GM10847 (cell line): Measurements from ENCODE around the gene RAB2B.
A peak's percentile ranks its signal among the peaks of the same experiment; 100 is the strongest.

Experiments
- POLR2A ChIP-seq: IDR thresholded peaks from 2 replicates; pipeline ENCODE4 v1.6.1; 2011; ENCODE audit not compliant: insufficient read length; ENCODE audit errors: extremely low read depth

The RAB2B gene

DNA sequence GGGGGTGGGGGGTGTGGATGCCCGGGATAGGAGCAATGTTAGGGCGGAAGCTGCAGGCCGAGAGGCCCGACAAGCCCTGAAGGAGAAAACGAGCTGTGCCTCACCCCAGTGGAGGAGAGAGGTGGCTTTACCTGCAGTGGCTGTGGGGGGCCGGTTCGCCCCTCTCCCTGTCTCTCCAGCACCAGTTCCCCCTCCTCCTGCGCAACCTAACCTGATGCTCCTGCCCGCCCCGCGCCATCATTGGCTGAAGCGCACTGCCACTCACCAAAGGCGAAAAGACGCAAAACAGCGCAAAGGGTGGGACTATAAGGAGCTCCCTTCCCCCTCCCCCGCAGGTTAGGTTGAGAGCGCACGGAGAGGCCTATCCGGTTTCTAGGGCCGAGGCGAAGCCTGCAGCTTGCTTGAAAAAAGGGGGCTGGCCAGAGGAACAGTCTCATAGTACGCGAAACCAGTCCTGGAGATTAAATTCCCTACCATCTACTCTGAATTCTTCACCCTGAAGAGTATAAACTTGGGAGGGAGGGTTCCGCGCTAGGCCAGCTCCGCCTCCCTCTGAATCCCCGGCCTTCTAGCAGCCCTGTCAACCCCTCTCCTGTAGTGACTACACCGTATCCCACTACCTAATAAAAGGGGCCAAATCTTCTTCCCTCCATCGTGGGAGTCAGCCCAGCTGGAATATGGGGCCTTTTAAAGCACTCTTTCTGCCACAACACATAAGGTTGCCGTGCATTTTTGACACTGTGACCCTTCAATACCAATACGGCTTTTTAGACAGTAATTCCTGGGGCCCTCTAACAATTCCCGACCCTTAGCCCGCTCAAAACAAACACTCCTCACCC is 39.5 kb downstream of the RAB2B start:
- TF ChIP-seq POLR2A: peak; percentile 47

DNA sequence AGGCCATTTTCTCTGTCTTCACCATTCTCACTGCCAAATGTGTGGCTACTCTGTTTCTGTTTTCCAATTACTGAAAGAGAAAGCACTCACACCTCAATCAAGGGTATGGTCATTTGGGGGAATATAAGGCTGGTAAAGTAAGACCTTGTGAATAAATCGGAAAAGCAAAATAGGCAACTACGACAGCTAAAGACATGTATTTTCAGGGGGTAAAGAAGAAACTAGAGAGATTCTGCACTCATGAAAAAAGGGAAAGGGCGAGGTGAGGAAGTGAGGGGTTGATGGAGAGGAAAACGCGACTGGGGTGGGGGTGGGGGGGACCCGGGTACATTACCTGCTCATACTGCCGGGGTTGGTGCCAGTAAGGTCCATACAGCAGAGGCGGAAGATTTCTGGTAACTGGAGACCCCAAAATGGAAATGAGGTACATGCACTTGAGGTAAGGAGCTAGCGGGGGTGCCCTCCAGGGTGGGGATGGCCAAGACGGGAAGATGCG is 40.1 kb downstream of the RAB2B start:
- TF ChIP-seq POLR2A: no peak

DNA sequence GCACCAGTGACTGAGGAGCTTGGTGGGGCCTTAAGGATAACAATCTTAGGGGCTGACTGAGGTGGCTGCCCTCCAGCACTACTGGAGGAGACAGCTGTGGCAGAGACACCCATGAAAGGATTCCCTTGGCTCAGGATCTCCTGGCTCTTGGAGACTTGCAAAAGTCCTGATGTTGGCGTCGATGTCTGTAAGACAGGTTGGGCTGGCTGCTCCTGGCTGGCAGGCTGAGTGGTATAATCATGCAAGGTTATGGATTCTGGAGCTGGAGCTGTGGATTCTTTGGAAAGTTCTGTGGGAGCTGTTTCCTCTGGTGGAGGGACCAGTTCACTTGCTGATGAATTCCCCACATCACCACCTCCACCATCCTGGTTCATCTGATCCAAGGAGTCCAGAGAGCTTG is 45.6 kb downstream of the RAB2B start:
- no peak for TF ChIP-seq POLR2A

DNA sequence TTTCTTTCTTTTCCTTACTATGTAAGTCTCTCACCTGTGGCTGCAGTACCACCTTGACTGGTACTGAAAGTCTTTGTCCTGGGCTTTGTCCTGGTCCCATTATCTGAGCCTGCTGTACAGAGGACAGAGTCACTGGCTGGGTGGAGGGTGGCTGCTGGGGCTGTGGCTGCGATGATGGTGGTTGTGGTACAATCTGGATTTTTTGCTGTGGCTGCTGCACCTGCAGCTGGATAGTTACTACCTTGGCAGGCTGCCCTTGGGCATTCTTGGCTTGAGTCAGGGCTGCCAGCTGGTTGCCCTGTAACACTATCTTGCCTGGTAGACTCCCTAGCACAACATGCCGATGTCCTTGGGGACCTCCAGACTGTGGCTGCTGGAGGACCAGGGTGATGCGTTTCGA is 47.8 kb downstream of the RAB2B start:
- TF ChIP-seq POLR2A: no peak

DNA sequence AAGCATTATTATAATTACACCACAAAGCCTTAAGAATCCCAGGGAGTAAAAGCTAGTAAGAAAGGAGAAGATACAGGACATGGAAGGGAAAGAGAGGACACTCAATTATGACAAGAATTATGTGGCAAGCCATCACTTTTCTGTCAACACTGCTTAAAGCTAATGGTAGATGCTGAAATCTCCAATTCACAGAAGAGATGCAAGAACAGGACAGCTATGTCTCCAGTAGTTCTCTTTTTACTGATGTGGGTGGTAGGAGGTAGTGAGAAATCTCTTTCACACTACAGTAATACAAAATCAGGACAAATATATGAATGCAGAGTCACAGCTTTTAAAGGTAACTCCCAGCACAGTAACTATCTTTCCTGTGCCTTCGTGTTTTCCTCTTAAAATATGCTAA is 50.1 kb downstream of the RAB2B start:
- TF ChIP-seq POLR2A: no peak

DNA sequence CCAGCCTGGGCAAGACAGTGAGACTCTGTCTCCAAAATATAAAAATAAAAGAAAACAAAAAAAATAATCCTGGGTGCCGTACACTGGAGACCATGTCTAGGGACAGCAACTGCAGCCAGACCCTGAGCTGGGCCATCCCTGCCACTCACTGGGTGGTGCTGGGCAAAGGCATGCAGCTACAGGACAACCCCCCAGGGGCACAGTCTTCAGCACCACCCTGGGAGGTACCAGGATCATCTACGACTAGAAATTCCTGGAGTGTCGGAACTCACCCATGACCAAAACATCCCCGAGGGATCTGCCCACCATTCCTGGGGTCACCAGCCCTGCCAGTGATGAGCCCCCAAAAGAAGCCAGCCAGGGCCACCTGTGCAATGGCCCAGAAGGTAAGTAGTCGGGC is 57.2 kb downstream of the RAB2B start:
- TF ChIP-seq POLR2A: no peak

DNA sequence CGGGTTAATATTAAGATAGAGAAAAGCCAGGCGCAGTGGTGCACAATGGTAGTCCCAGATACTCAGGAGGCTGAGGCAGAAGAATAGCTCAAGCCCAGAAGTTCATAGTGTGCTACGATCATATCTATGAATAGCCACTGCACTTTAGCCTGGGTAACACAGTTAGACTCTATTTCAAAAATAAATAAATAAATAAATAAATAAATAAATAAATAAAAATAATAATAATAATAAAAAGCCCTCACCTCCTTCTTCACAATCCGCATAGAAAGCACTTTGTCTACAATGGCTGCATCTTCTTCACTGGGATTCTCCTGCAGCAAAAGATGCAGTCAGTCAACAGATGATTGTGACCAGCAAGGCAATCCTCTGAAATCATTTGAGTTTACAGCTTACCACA is 61.4 kb downstream of the RAB2B start:
- TF ChIP-seq POLR2A: no peak

DNA sequence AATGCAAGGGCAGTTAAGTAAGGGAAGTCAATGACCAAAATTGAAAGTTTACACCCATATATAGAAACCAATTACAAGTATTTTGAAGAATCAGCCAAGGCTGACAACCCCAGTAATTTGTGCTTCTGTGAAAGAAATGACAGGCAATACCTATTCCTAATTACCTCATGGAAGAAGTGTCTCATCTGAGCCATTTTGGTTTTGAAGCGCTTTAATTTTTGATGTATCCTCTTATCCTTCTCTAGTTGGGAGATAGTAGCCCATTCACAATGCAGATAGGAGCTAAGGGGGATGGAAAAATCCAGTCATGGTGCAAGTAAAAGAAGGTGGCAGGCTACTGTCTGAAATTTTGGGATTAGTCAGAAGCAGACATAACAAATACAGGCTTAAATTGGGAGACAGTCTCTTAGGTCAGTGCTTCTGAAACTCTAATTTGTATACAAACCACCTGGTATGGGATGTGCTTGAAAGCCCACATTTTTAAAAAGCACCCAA is 62.6 kb downstream of the RAB2B start:
- TF ChIP-seq POLR2A: no peak
